Stimulated activated CD4-positive, alpha-beta T cell treated with anti-CD3 and anti-CD28 coated beads, TNF-alpha, amount 100 ng/mL, for 48 hours (primary cell): ENCODE measurements around the gene HSPA1B.

ENCODE experiments used
- DNase-seq, 3 donors: peaks; one replicate each; pipeline ENCODE4 v3.0.0-alpha.2; 2020; ENCODE audit warnings: low read depth in 3 of 3

The HSPA1B gene

GRCh38 chr6:31878726-31879125 lies 51.2 kb downstream of the HSPA1B start, which contains the start of gene SLC44A4:
Gene SLC44A4 (minus strand): TSS chr6:31878997. CDS start chr6:31878980, 17 bp downstream.
- no peak for DNase-seq

GRCh38 chr6:31879143-31879542 lies 51.6 kb downstream of the HSPA1B start:
- no peak for DNase-seq
